H1 (cell line): Measurements from ENCODE around the gene FBN1. TPM values are rescaled to one million over a fixed set of nuclear protein-coding genes. Genes with fewer than 3 reads are reported as not detected.

ENCODE experiments used
- CTCF ChIA-PET: fragments of 300-600 bp; sonication (Branson Sonifier 250); formaldehyde crosslinking; loops from one replicate; lab custom pipeline; 2021; ENCODE audit not compliant: partially characterized antibody; lab: Charles Lee
- POLR2A ChIA-PET: fragments of 300-600 bp; sonication (Branson Sonifier 250); formaldehyde crosslinking; loops from one replicate; lab custom pipeline; 2021; ENCODE audit warnings: inconsistent platforms; ENCODE audit not compliant: partially characterized antibody; lab: Charles Lee
- DNase-seq, 2 experiments: peaks; one replicate each; pipeline versions ENCODE4 v3.0.0 to v3.0.0-alpha.2; 2010 to 2022; ENCODE audit warnings: low spot score in 2 of 2, low read depth in 1 of 2, mixed read lengths in 1 of 2
- FAIRE-seq: peaks from 2 replicates; lab custom pipeline; 2011; peaks lifted over from hg19 to GRCh38; lab: Jason Lieb, UNC
- H2AFZ ChIP-seq: 2 replicates; pipeline ENCODE4 v1.8.1; 2012; ENCODE audit warnings: low read length, inconsistent platforms
- H2AK5ac ChIP-seq: 2 replicates; pipeline ENCODE4 v1.6.1; 2013; ENCODE audit warnings: low read depth, low read length
- H2BK120ac ChIP-seq: replicated peaks from 2 replicates; pipeline ENCODE3; 2013; ENCODE audit warnings: low read depth, low read length, inconsistent platforms
- H2BK12ac ChIP-seq: 2 replicates; pipeline ENCODE4 v1.6.1; 2013; ENCODE audit warnings: low read depth, low read length
- H2BK15ac ChIP-seq: 2 replicates; pipeline ENCODE4 v1.6.1; 2013; ENCODE audit warnings: low read length
- H2BK20ac ChIP-seq: 2 replicates; pipeline ENCODE4 v1.6.1; 2013; ENCODE audit warnings: low read length
- H2BK5ac ChIP-seq: 2 replicates; pipeline ENCODE4 v1.6.1; 2013; ENCODE audit warnings: low read depth, low read length
- H3K14ac ChIP-seq: 2 replicates; pipeline ENCODE4 v1.6.1; 2013; ENCODE audit warnings: inconsistent platforms; ENCODE audit not compliant: insufficient read length
- H3K18ac ChIP-seq: 2 replicates; pipeline ENCODE4 v1.6.1; 2013; ENCODE audit warnings: low read length; ENCODE audit errors: extremely low read depth
- H3K23ac ChIP-seq: 2 replicates; pipeline ENCODE4 v1.6.1; 2013; ENCODE audit warnings: inconsistent platforms; ENCODE audit not compliant: insufficient read length
- H3K23me2 ChIP-seq: 2 replicates; pipeline ENCODE4 v1.6.1; 2013; ENCODE audit warnings: low read depth, low read length
- H3K27ac ChIP-seq: 2 replicates; pipeline ENCODE4 v1.6.1; 2011; ENCODE audit warnings: low read depth, low read length, inconsistent platforms
- H3K27me3 ChIP-seq, 4 experiments: replicated peaks in 1 of 4; 1 replicate in 1 of 4; 2 replicates in 3 of 4; pipeline versions ENCODE4 v1.6.1 to v1.8.1; 2011 to 2013; ENCODE audit warnings: low read length in 3 of 4, mild to moderate bottlenecking in 3 of 4, inconsistent platforms in 2 of 4, mixed read lengths in 2 of 4, moderate library complexity in 1 of 4; ENCODE audit not compliant: control insufficient read depth in 3 of 4, insufficient read depth in 3 of 4; ENCODE audit errors: extremely low read depth in 1 of 4
- H3K36me3 ChIP-seq, 4 experiments: 2 replicates each; pipeline versions ENCODE4 v1.6.1 to v1.8.1; 2011 to 2013; ENCODE audit warnings: mild to moderate bottlenecking in 4 of 4, low read length in 3 of 4, moderate library complexity in 2 of 4, control low read depth in 1 of 4, inconsistent platforms in 1 of 4; ENCODE audit not compliant: insufficient read depth in 4 of 4, control insufficient read depth in 2 of 4
- H3K4ac ChIP-seq: replicated peaks from 2 replicates; pipeline ENCODE3; 2013; ENCODE audit warnings: low read length, low read depth, mixed read lengths, inconsistent platforms; ENCODE audit not compliant: insufficient read length
- H3K4me1 ChIP-seq, 4 experiments: replicated peaks in 1 of 4; 1 replicate in 1 of 4; 2 replicates in 3 of 4; pipeline versions ENCODE4 v1.6.1 to v1.8.1; 2011 to 2013; ENCODE audit warnings: low read length in 3 of 4, inconsistent platforms in 2 of 4, mixed read lengths in 1 of 4; ENCODE audit not compliant: insufficient read depth in 4 of 4, control insufficient read depth in 3 of 4
- H3K4me2 ChIP-seq, 2 experiments: 2 replicates each; pipeline versions ENCODE4 v1.6.1 to v1.8.1; 2011 to 2013; ENCODE audit warnings: low read depth in 2 of 2, low read length in 2 of 2, control low read depth in 1 of 2, inconsistent platforms in 1 of 2, mild to moderate bottlenecking in 1 of 2; ENCODE audit not compliant: insufficient read depth in 1 of 2
- H3K4me3 ChIP-seq, 4 experiments: fragments of 200-600, 300-600 bp in 1 of 4; sonication (generic), shearing (Covaris generic), sonication (Bioruptor Twin) in 1 of 4; 2 replicates each; pipeline versions ENCODE4 v1.5.1 to v1.8.1; 2011 to 2016; ENCODE audit warnings: low read length in 4 of 4, low read depth in 3 of 4, control low read depth in 2 of 4, inconsistent platforms in 2 of 4, mild to moderate bottlenecking in 2 of 4, mixed read lengths in 1 of 4, moderate library complexity in 1 of 4; ENCODE audit not compliant: insufficient read depth in 2 of 4; ENCODE audit errors: extremely low read depth in 1 of 4
- H3K56ac ChIP-seq: replicated peaks from 2 replicates; pipeline ENCODE3; 2013; ENCODE audit warnings: low read depth, mild to moderate bottlenecking, mixed read lengths, low read length, inconsistent platforms; ENCODE audit not compliant: insufficient read length
- H3K79me1 ChIP-seq: 2 replicates; pipeline ENCODE4 v1.6.1; 2013; ENCODE audit warnings: low read depth, low read length, control low read depth
- H3K79me2 ChIP-seq, 2 experiments: 2 replicates each; pipeline versions ENCODE4 v1.6.1 to v1.8.1; 2012 to 2013; ENCODE audit warnings: low read length in 2 of 2, mild to moderate bottlenecking in 2 of 2, inconsistent platforms in 1 of 2; ENCODE audit not compliant: insufficient read depth in 2 of 2, control insufficient read depth in 1 of 2
- H3K9ac ChIP-seq, 4 experiments: replicated peaks in 1 of 4; 1 replicate in 1 of 4; 2 replicates in 3 of 4; pipeline versions ENCODE4 v1.6.1 to v1.8.1; 2011 to 2013; ENCODE audit warnings: low read depth in 3 of 4, low read length in 3 of 4, control low read depth in 2 of 4, mild to moderate bottlenecking in 2 of 4, moderate library complexity in 2 of 4, inconsistent platforms in 1 of 4; ENCODE audit errors: extremely low read depth in 1 of 4
- H3K9me3 ChIP-seq, 2 experiments: 2 replicates each; pipeline versions ENCODE4 v1.6.1 to v1.8.1; 2012 to 2013; ENCODE audit warnings: mild to moderate bottlenecking in 2 of 2, moderate library complexity in 2 of 2, control low read depth in 1 of 2, inconsistent platforms in 1 of 2, low read depth in 1 of 2, low read length in 1 of 2, mixed read lengths in 1 of 2; ENCODE audit not compliant: insufficient read depth in 2 of 2
- H4K20me1 ChIP-seq, 2 experiments: replicated peaks in 1 of 2; 2 replicates each; pipeline versions ENCODE3 to v1.8.1; 2011 to 2013; ENCODE audit warnings: inconsistent platforms in 2 of 2, low read length in 2 of 2, mild to moderate bottlenecking in 1 of 2; ENCODE audit not compliant: insufficient read depth in 2 of 2, control insufficient read depth in 1 of 2
- H4K5ac ChIP-seq: 2 replicates; pipeline ENCODE4 v1.6.1; 2013; ENCODE audit warnings: low read length, low read depth, mixed read lengths, inconsistent platforms; ENCODE audit not compliant: insufficient read length
- H4K8ac ChIP-seq: 2 replicates; pipeline ENCODE4 v1.8.0; 2013; ENCODE audit warnings: mild to moderate bottlenecking, moderate library complexity, low read length, inconsistent platforms; ENCODE audit not compliant: insufficient read depth; ENCODE audit errors: extremely low read depth
- H4K91ac ChIP-seq: replicated peaks from 2 replicates; pipeline ENCODE3; 2013; ENCODE audit warnings: low read length, mixed read lengths, inconsistent platforms; ENCODE audit not compliant: insufficient read length
- E2F6 ChIP-seq: IDR thresholded peaks from 2 replicates; pipeline ENCODE4 v1.6.1; 2012; ENCODE audit warnings: inconsistent platforms
- FOSL1 ChIP-seq: IDR thresholded peaks from 2 replicates; pipeline ENCODE4 v1.6.1; 2011; ENCODE audit warnings: mild to moderate bottlenecking, low read depth, low read length, moderate library complexity; ENCODE audit not compliant: insufficient read depth
- KDM1A ChIP-seq: fragments of 200-600, 300-600 bp; sonication (generic); IDR thresholded peaks from 2 replicates; pipeline ENCODE4 v1.7.1; 2016; ENCODE audit warnings: mild to moderate bottlenecking, low read length, borderline replicate concordance
- WGBS, 2 experiments: shearing (Covaris generic) in 1 of 2; methylation state at CpG; one replicate each; pipeline versions ENCODE4 v1.1.6 to v1.1.7; 2013 to 2015; ENCODE audit warnings: low lambda C conversion rate in 2 of 2, mixed read lengths in 2 of 2, inconsistent platforms in 1 of 2, low coverage in 1 of 2, missing lambda C conversion rate in 1 of 2; ENCODE audit not compliant: insufficient replicate concordance in 2 of 2, insufficient coverage in 1 of 2, insufficient read length in 1 of 2; ENCODE audit errors: extremely low coverage in 1 of 2, missing lambda C conversion rate in 1 of 2; 5-methylcytosine and 5-hydroxymethylcytosine counted together
- polyA plus RNA-seq, 7 experiments: library from polyadenylated mRNA; depleted of rRNA in 3 of 7; stranded (reverse) in 5 of 7; unstranded in 2 of 7; fragments of >200 nt in 5 of 7; fragments of 200-250 nt in 2 of 7; gene quantifications; 1 replicate in 5 of 7; 2 replicates in 1 of 7; 4 replicates in 1 of 7; pipeline versions ENCODE4 v1.2.1 to v1.2.3, GENCODE V29; 2011 to 2013; ENCODE audit warnings: missing spikeins in 2 of 7, mixed read lengths in 2 of 7
- total RNA-seq: library from RNA; stranded (reverse); fragmentation: NEBNext Ultra II Directional; extraction: Animal tissue kit (Norgen Biotek cat#: 25700); gene quantifications from 2 replicates; pipeline ENCODE4 v1.2.1, GENCODE V29; 2021

FBN1 gene
- total and polyA plus RNA-seq, 2 of the 8 experiments (the other 6 are each of a cell fraction or from before 2014, with no cell fraction given), result 3.0 to 4.0 TPM

GRCh38 chr15:48657950-48658591 is 12.6 kb upstream of the FBN1 start:
- Histone ChIP-seq H4K20me1 (no peaks in the 10 kb centered on the region), H2BK5ac (no peak overlapping the region), H4K8ac (no peak overlapping the region), H2AK5ac (no peak overlapping the region), H3K4me3 (no peak overlapping the region), H3K9me3 (no peaks in the 10 kb centered on the region; a peak in 1 of 4 replicates), H4K5ac (no peak overlapping the region), H3K9ac (no peak overlapping the region), H2BK15ac (no peak overlapping the region), H3K4me1 (no peaks in the 10 kb centered on the region), H3K79me2 (no peaks in the 10 kb centered on the region), H3K14ac (no peak overlapping the region), H3K79me1 (no peaks in the 10 kb centered on the region; the same call in 1 of the 2 replicates), H3K23ac (no peak overlapping the region), H2BK20ac (no peak overlapping the region), H3K27ac (no peak overlapping the region), H3K4me2 (no peak overlapping the region), H4K91ac (no peak overlapping the region), H3K18ac (no peak overlapping the region), H3K56ac (no peak overlapping the region), H3K4ac (no peak overlapping the region), H3K36me3 (no peaks in the 10 kb centered on the region), H3K27me3 (no peaks in the 10 kb centered on the region), H2BK12ac (no peak overlapping the region), H2AFZ (no peak overlapping the region), H3K23me2 (no peaks in the 10 kb centered on the region), H2BK120ac (no peak overlapping the region)
- no peak for TF ChIP-seq KDM1A
- no peak for TF ChIP-seq FOSL1
- TF ChIP-seq E2F6, result no peak
- no peak for DNase-seq
- ChIA-PET POLR2A (interaction anchor here (1.0 kb wide), 1 partner anchor 13 kb away, joined by 5 read pairs; the partner anchor contains the start of gene FBN1), CTCF (no interaction called here)
- 73% methylated on average over 7 of the region's 7 CpGs; no CpG with 5 or more reads in 1 of the 2 experiments for WGBS, 2 experiments
- no peak for FAIRE-seq
